Naive B cell (primary cell): ENCODE data around the gene WNT7A. TPM values are rescaled to one million over a fixed set of nuclear protein-coding genes. Genes with fewer than 3 reads are reported as not detected.

Experiments used
- ATAC-seq, 2 donors: fragments of 150-1000 bp; cut with Tn5 transposase; 2 replicates each; pipeline ENCODE4 v1.10.0; 2021; ENCODE audit warnings: low read depth in 2 of 2, mild to moderate bottlenecking in 2 of 2, moderate library complexity in 2 of 2
- DNase-seq: peaks from one replicate; pipeline ENCODE4 v3.0.0; 2022
- H3K27ac Mint-ChIP-seq, 6 donors: one replicate each; pipeline ENCODE4 v1.8.0; 2020 to 2022; ENCODE audit warnings: mild to moderate bottlenecking in 6 of 6, mixed read lengths in 6 of 6, moderate library complexity in 5 of 6, inconsistent platforms in 2 of 6
- H3K27me3 Mint-ChIP-seq, 3 donors: one replicate each; pipeline ENCODE4 v1.8.0; 2021 to 2022; ENCODE audit warnings: mixed read lengths in 3 of 3, mild to moderate bottlenecking in 1 of 3
- H3K36me3 Mint-ChIP-seq, 2 donors: one replicate each; pipeline ENCODE4 v1.8.0; 2020 to 2022; ENCODE audit warnings: mixed read lengths in 2 of 2, inconsistent platforms in 1 of 2, mild to moderate bottlenecking in 1 of 2
- H3K4me1 Mint-ChIP-seq, 3 donors: one replicate each; pipeline ENCODE4 v1.8.0; 2020 to 2022; ENCODE audit warnings: mixed read lengths in 3 of 3, inconsistent platforms in 1 of 3, mild to moderate bottlenecking in 1 of 3, moderate library complexity in 1 of 3
- H3K4me3 Mint-ChIP-seq, 8 donors: one replicate each; pipeline ENCODE4 v1.8.0; 2020 to 2022; ENCODE audit warnings: mild to moderate bottlenecking in 8 of 8, mixed read lengths in 8 of 8, moderate library complexity in 8 of 8, inconsistent platforms in 2 of 8
- H3K9me3 Mint-ChIP-seq, 7 donors: one replicate each; pipeline ENCODE4 v1.8.0; 2020 to 2022; ENCODE audit warnings: mixed read lengths in 7 of 7, mild to moderate bottlenecking in 5 of 7, inconsistent platforms in 2 of 7, moderate library complexity in 1 of 7
- polyA plus RNA-seq, 6 donors: library from polyadenylated mRNA; unstranded; fragments of 300-500 nt; fragmentation: Illumina TruSeq; gene quantifications; one replicate each; pipeline ENCODE4 v1.2.3, GENCODE V29; 2021; ENCODE audit warnings: low read depth in 6 of 6

The WNT7A gene
- polyA plus RNA-seq, 6 donors from 2014 or later, result not detected

GRCh38 chr3:13868844-13869724 lies 10.8 kb downstream of the WNT7A start:
- H3K27me3 Mint-ChIP-seq, result peaks cover 35 to 75% (median 63%) of the 10 kb centered on the region in 3 donors
- H3K36me3 Mint-ChIP-seq, result peaks cover 6 to 13% of the 10 kb centered on the region in 2 donors

GRCh38 chr3:13867732-13868131 lies 12.1 kb downstream of the WNT7A start:
- Mint-ChIP-seq H3K4me3 (no peak overlapping the region), H3K27ac (no peak overlapping the region), H3K27me3 (peaks cover 34 to 78% (median 67%) of the 10 kb centered on the region in 3 donors), H3K36me3 (peaks cover 6 to 13% of the 10 kb centered on the region in 2 donors), H3K4me1 (peaks cover 0 to 6% (median 0%) of the 10 kb centered on the region in 3 donors), H3K9me3 (peaks cover 5 to 17% (median 9%) of the 10 kb centered on the region in 7 donors)
- DNase-seq, result no peak
- no peak for ATAC-seq

More at GRCh38 chr3:13868844-13869724, 10.8 kb downstream of the WNT7A start:
- ATAC-seq (no peak), DNase-seq (no peak)
- peaks cover 5 to 17% (median 9%) of the 10 kb centered on the region in 7 donors for H3K9me3 Mint-ChIP-seq
- H3K27ac Mint-ChIP-seq, result no peak overlapping the region
- peaks cover 0 to 6% (median 0%) of the 10 kb centered on the region in 3 donors for H3K4me1 Mint-ChIP-seq
- H3K4me3 Mint-ChIP-seq, result peak overlapping the region in 1 of 8 donors; percentile 24

GRCh38 chr3:13866041-13866965 lies 13.6 kb downstream of the WNT7A start:
- H3K27me3 Mint-ChIP-seq, result peaks cover 28 to 77% (median 67%) of the 10 kb centered on the region in 3 donors
- DNase-seq (no peak), ATAC-seq (no peak)
- H3K36me3 Mint-ChIP-seq, result peaks cover 6 to 13% of the 10 kb centered on the region in 2 donors
- peaks cover 0 to 6% (median 0%) of the 10 kb centered on the region in 3 donors for H3K4me1 Mint-ChIP-seq
- peaks cover under 1 to 10% (median 5%) of the 10 kb centered on the region in 7 donors for H3K9me3 Mint-ChIP-seq
- H3K27ac Mint-ChIP-seq, result peak overlapping the region in 1 of 6 donors; percentile 53
- H3K4me3 Mint-ChIP-seq, result no peak overlapping the region

GRCh38 chr3:13865581-13865980 lies 14.3 kb downstream of the WNT7A start:
- Mint-ChIP-seq H3K4me3 (no peak overlapping the region), H3K27ac (no peak overlapping the region), H3K36me3 (peaks cover 6 to 13% of the 10 kb centered on the region in 2 donors), H3K9me3 (peaks cover 0 to 8% (median 2%) of the 10 kb centered on the region in 7 donors), H3K27me3 (peaks cover 32 to 84% (median 73%) of the 10 kb centered on the region in 3 donors), H3K4me1 (peaks cover 0 to 6% (median 0%) of the 10 kb centered on the region in 3 donors)
- DNase-seq, result no peak
- no peak for ATAC-seq

GRCh38 chr3:13865106-13865505 lies 14.8 kb downstream of the WNT7A start:
- H3K4me1 Mint-ChIP-seq, result peaks cover 0 to 6% (median 0%) of the 10 kb centered on the region in 3 donors
- ATAC-seq (no peak), DNase-seq (no peak)
- peaks cover 0 to 6% (median 0%) of the 10 kb centered on the region in 7 donors for H3K9me3 Mint-ChIP-seq
- peaks cover 6 to 13% of the 10 kb centered on the region in 2 donors for H3K36me3 Mint-ChIP-seq
- H3K27me3 Mint-ChIP-seq, result peaks cover 34 to 86% (median 73%) of the 10 kb centered on the region in 3 donors
- H3K27ac Mint-ChIP-seq, result no peak overlapping the region
- H3K4me3 Mint-ChIP-seq, result no peak overlapping the region

- Mint-ChIP-seq H3K27ac (peak overlapping the region in 1 of 6 donors; percentile 73), H3K27me3 (peaks cover 42 to 79% (median 79%) of the 10 kb centered on the region in 3 donors), H3K4me1 (peaks cover 0 to 6% (median 0%) of the 10 kb centered on the region in 3 donors), H3K9me3 (peaks cover 0 to 5% (median 0%) of the 10 kb centered on the region in 7 donors), H3K4me3 (no peak overlapping the region), H3K36me3 (peaks cover 6 to 12% of the 10 kb centered on the region in 2 donors)
- ATAC-seq (no peak), DNase-seq (no peak)
Observed at GRCh38 chr3:13863965-13864595, 15.8 kb downstream of the WNT7A start.

GRCh38 chr3:13863382-13863952 lies 16.4 kb downstream of the WNT7A start:
- H3K4me3 Mint-ChIP-seq, result no peak overlapping the region
- H3K27ac Mint-ChIP-seq, result no peak overlapping the region
- H3K9me3 Mint-ChIP-seq, result no peaks in the 10 kb centered on the region
- H3K27me3 Mint-ChIP-seq, result peaks cover 45 to 79% (median 73%) of the 10 kb centered on the region in 3 donors
- ATAC-seq (no peak), DNase-seq (no peak)
- peaks cover 6% of the 10 kb centered on the region in 2 donors for H3K36me3 Mint-ChIP-seq
- peaks cover 0 to 6% (median 0%) of the 10 kb centered on the region in 3 donors for H3K4me1 Mint-ChIP-seq

- no peak overlapping the region for H3K27ac Mint-ChIP-seq
- peaks cover 48 to 75% (median 70%) of the 10 kb centered on the region in 3 donors for H3K27me3 Mint-ChIP-seq
- ATAC-seq, result no peak
Observed at GRCh38 chr3:13861461-13861860, 18.4 kb downstream of the WNT7A start.

GRCh38 chr3:13860001-13860400 lies 19.9 kb downstream of the WNT7A start:
- Mint-ChIP-seq H3K4me3 (peak overlapping the region in 1 of 8 donors; percentile 25), H3K36me3 (no peaks in the 10 kb centered on the region), H3K27ac (no peak overlapping the region), H3K27me3 (peaks cover 41 to 62% (median 60%) of the 10 kb centered on the region in 3 donors), H3K9me3 (peaks cover 0 to 2% (median 0%) of the 10 kb centered on the region in 7 donors), H3K4me1 (no peaks in the 10 kb centered on the region)
- no peak for ATAC-seq
- no peak for DNase-seq

More at GRCh38 chr3:13861461-13861860, 18.4 kb downstream of the WNT7A start:
- Mint-ChIP-seq H3K36me3 (peaks cover 0 to 3% of the 10 kb centered on the region in 2 donors), H3K4me3 (peak overlapping the region in 1 of 8 donors; percentile 5), H3K4me1 (no peaks in the 10 kb centered on the region), H3K9me3 (peaks cover 0 to 2% (median 0%) of the 10 kb centered on the region in 7 donors)
- no peak for DNase-seq

GRCh38 chr3:13858768-13859520 lies 20.9 kb downstream of the WNT7A start:
- Mint-ChIP-seq H3K27me3 (peaks cover 32 to 52% (median 49%) of the 10 kb centered on the region in 3 donors), H3K4me3 (no peak overlapping the region), H3K9me3 (peaks cover 0 to 2% (median 0%) of the 10 kb centered on the region in 7 donors), H3K36me3 (no peaks in the 10 kb centered on the region), H3K27ac (no peak overlapping the region), H3K4me1 (no peaks in the 10 kb centered on the region)
- no peak for DNase-seq
- ATAC-seq, result no peak

GRCh38 chr3:13857702-13858380 lies 22.0 kb downstream of the WNT7A start:
- no peaks in the 10 kb centered on the region for H3K4me1 Mint-ChIP-seq
- ATAC-seq (no peak), DNase-seq (no peak)
- H3K27me3 Mint-ChIP-seq, result peaks cover 27 to 47% (median 46%) of the 10 kb centered on the region in 3 donors
- H3K4me3 Mint-ChIP-seq, result no peak overlapping the region
- peaks cover 0 to 2% (median 0%) of the 10 kb centered on the region in 7 donors for H3K9me3 Mint-ChIP-seq
- no peak overlapping the region for H3K27ac Mint-ChIP-seq
- no peaks in the 10 kb centered on the region for H3K36me3 Mint-ChIP-seq
